Bronchial epithelial cell (primary cell): ENCODE data around the gene LTO1. TPM values are rescaled to one million over a fixed set of nuclear protein-coding genes. Genes with fewer than 3 reads are reported as not detected.

ENCODE experiments used
- DNase-seq: peaks from one replicate; pipeline ENCODE4 v3.0.0-alpha.2; 2010; ENCODE audit warnings: low read depth
- FAIRE-seq: peaks from 2 replicates; lab custom pipeline; 2011; peaks lifted over from hg19 to GRCh38; lab: Jason Lieb, UNC
- H3K27me3 ChIP-seq: 2 replicates; pipeline ENCODE4 v1.5.1; 2011; ENCODE audit warnings: low read length; ENCODE audit not compliant: control insufficient read depth, insufficient read depth
- H3K36me3 ChIP-seq: 2 replicates; pipeline ENCODE4 v1.5.1; 2011; ENCODE audit warnings: low read length; ENCODE audit not compliant: control insufficient read depth, insufficient read depth
- H3K4me3 ChIP-seq: 2 replicates; pipeline ENCODE4 v1.5.1; 2011; ENCODE audit warnings: mild to moderate bottlenecking, low read depth, low read length, control low read depth
- total RNA-seq: library from RNA; depleted of rRNA; stranded (reverse); fragments of >200 nt; gene quantifications from 2 replicates; pipeline ENCODE4 v1.2.1, GENCODE V29; 2014
- TF ChIP-seq, protein P1 (sequence below): IDR thresholded peaks from 2 replicates; pipeline ENCODE4 v1.5.1; 2011; ENCODE audit warnings: mild to moderate bottlenecking, moderate library complexity, low read length, control low read depth, inconsistent platforms; ENCODE audit not compliant: insufficient read depth, severe bottlenecking

LTO1 gene
- total RNA-seq, 1 donor from 2014 or later: 18.2 TPM

DNA sequence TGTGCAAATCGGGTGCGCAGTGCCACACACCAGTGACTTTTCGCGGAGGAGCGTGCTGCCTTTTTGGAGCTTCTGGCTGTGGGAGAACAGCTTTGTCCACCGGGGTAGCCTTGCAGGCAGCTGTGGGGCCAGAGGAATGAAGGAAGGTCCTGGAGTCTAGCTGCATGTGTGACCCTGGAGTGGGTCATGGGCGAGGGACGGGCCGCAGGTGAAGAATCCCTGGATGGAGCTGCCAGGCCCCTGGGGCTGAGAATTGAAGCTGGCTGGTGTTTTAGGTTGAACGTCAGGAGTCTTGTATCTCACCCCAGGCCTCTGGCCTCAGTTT is 25.6 kb downstream of the LTO1 start:
- DNase-seq: no peak
- TF ChIP-seq, protein P1, sequence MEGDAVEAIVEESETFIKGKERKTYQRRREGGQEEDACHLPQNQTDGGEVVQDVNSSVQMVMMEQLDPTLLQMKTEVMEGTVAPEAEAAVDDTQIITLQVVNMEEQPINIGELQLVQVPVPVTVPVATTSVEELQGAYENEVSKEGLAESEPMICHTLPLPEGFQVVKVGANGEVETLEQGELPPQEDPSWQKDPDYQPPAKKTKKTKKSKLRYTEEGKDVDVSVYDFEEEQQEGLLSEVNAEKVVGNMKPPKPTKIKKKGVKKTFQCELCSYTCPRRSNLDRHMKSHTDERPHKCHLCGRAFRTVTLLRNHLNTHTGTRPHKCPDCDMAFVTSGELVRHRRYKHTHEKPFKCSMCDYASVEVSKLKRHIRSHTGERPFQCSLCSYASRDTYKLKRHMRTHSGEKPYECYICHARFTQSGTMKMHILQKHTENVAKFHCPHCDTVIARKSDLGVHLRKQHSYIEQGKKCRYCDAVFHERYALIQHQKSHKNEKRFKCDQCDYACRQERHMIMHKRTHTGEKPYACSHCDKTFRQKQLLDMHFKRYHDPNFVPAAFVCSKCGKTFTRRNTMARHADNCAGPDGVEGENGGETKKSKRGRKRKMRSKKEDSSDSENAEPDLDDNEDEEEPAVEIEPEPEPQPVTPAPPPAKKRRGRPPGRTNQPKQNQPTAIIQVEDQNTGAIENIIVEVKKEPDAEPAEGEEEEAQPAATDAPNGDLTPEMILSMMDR: no peak
- no peak overlapping the region for H3K4me3 ChIP-seq
- no peaks in the 10 kb centered on the region for H3K27me3 ChIP-seq
- FAIRE-seq: no peak
- H3K36me3 ChIP-seq: peaks cover 43% of the 10 kb centered on the region

DNA sequence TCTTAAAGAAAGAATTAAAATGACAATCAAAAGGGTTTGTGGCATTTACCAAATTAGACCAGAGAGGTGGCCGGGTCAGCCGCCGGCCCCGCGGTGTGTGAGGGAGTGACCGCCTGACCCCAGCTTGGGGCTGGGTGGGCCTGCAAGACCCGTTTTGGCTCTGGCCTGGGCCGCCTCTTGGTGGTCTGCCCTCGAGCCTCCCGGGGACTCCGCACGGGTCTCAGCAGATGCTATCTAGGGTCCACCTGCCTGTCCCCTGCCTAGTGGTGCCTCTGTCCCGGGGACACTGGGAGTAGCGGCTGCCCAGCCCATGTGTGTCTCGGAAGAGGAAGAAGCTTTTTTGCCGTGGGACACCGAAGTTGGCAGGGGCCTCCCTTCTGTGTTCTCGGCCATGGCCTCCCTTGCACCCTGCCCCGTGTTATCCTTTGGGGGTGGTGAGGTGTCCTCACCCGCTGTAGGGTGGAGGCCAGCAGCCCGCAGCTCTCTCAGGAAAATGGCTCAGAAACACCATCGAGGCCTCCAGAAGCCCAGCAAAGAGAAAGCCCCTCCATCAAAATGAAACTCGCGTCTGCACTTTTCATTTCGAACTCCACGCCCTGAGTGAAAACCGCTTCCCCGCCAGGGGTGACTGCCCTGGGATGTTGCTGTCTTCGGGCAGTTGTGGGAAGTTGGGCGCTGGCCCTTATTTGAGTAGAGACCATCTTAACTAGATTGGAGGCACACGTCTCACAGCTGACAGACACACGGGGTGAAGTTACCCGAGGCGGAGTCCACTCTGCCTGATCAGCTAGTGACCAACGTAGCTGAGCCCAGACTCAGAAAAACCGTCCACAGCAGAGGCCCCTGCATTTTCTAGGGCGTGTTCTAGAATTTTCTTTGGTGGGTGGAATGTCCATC is 26.2 kb downstream of the LTO1 start:
- Histone ChIP-seq H3K36me3 (peaks cover 46% of the 10 kb centered on the region), H3K4me3 (no peak overlapping the region), H3K27me3 (no peaks in the 10 kb centered on the region)
- DNase-seq: no peak
- TF ChIP-seq, protein P1: no peak
- FAIRE-seq: no peak

DNA sequence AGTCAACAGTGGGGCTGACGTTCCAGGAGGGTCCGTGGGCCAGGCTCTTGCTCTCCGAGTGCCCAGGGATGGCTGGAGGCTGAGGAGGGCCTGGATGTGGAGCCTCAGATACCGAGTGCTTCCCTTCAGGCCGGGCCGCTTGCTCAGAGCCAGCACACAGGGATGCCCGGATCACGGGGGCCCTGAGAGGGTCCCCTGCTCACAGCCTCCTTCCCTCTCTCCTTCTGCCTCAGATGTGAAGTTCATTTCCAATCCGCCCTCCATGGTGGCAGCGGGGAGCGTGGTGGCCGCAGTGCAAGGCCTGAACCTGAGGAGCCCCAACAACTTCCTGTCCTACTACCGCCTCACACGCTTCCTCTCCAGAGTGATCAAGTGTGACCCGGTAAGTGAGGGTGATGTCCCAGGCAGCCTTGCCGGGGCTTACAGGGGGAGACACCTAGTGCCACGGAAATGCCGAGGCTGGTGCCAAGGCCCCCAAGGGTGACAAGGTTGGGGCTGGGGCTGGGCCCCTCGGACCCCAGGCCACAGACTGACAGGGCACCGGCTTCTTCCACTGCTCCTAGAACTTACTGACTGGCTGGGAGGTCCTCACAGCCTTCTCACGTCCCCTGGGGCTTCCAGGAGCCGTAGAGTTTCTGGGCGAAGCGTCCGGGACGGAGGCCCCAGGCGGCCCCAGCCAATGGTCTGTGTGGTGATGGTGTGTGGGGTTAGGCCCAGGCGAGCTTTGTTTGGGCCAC is 27.2 kb downstream of the LTO1 start:
- no peak for FAIRE-seq
- Histone ChIP-seq H3K4me3 (no peak overlapping the region), H3K27me3 (no peaks in the 10 kb centered on the region), H3K36me3 (peaks cover 48% of the 10 kb centered on the region)
- DNase-seq: no peak
- TF ChIP-seq, protein P1: no peak

DNA sequence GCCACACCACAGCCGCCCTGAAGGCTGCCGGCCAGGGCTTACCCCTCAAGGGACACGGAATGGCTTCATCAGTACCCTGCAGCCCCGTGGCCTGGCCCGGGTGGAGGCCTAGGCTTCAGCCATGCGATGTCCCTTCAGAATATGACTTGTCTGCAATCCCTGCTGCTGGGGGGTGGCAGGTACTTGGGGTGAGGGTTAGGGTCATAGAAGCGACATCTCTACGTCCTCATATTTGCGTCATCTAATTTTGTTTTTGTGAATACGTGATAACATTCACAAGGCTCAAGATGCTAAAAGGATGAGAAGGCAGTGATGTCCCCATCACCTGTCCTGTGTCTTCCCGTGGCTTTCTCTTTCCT is 27.8 kb downstream of the LTO1 start:
- FAIRE-seq (no peak), DNase-seq (no peak)
- TF ChIP-seq, protein P1: no peak
- no peaks in the 10 kb centered on the region for H3K27me3 ChIP-seq
- H3K4me3 ChIP-seq: no peak overlapping the region
- H3K36me3 ChIP-seq: peaks cover 48% of the 10 kb centered on the region

DNA sequence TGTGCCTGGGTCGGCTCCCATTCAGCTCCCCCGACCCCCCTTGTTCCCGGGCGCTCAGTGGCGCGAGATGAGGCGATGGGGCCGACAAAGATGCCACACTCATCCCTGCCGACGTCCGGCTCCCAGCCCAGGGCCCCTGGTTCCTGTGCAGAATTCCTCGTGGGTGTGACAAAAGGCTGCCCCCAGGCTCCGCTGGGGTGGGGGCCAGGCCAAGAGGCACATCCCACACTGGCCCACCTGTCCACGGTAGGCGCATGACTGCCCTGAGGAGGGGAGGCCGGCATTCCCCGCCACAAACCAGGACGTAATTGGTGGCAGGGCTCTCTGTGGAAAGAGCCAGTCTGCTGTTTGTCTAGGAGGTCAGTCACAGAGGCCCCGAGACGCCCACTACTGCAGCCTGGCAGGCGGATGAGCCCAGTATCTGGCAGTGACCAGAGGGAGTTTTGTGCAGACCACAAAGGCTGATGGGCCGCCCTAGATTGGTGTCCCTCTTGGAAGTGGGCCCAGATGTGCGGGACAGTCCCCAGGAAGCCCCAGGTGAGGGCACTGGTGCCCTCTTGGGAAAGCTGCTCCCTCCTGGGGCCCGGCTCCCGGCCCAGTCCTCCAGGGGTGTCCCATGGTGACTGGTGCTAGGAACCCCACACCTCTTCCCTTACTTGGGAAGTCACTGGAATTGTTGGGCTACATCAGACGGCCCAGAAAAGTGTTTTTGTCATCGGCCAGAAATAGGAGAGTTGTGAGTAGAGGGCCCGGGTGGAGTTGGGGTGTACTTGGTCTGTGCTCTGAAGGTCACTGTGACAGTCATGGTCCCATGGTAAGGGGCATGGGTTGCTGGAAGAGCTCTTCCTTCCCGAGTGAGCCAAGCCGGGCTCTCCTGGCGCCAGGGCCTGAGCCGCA is 28.4 kb downstream of the LTO1 start:
- FAIRE-seq (no peak), DNase-seq (no peak)
- no peak overlapping the region for H3K4me3 ChIP-seq
- no peaks in the 10 kb centered on the region for H3K27me3 ChIP-seq
- peaks cover 46% of the 10 kb centered on the region for H3K36me3 ChIP-seq
- TF ChIP-seq, protein P1: no peak
